Cardiac fibroblast (primary cell): Measurements from ENCODE around the gene PPM1B.

Source experiments
- DNase-seq, 2 donors: peaks; one replicate each; pipeline versions ENCODE4 v3.0.0 to v3.0.0-alpha.2; 2010; ENCODE audit warnings: low read depth in 2 of 2
- H3K4me3 ChIP-seq, 2 donors: replicated peaks in 1 of 2; 1 replicate in 1 of 2; 2 replicates in 1 of 2; pipeline ENCODE4 v1.5.1; 2011; ENCODE audit warnings: low read depth in 2 of 2, low read length in 2 of 2, mild to moderate bottlenecking in 2 of 2, moderate library complexity in 1 of 2
- TF ChIP-seq, protein P1 (sequence below): IDR thresholded peaks from one replicate; pipeline ENCODE4 v1.5.1; 2011; ENCODE audit warnings: low read depth, mild to moderate bottlenecking, low read length, inconsistent platforms

PPM1B gene

DNA sequence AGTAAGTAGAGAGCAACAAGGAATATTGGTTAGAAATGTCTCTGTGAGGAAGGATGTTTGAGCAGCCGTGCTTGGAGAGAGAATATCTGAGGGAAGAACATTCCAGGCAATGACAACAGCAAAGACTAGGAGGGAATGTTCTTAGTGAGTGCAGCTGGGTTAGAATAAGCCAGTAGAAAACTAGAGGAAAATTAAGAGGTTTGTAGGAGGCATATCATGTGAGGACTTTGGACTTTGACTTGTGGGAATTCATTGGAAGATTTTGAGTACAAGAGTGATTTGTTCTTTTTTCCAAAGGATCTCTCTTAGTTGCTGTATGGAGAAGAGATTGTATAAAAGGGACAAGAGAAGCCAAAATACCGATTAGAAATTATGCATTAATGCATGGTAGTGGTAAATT is 47.2 kb downstream of the PPM1B start:
- TF ChIP-seq, protein P1, sequence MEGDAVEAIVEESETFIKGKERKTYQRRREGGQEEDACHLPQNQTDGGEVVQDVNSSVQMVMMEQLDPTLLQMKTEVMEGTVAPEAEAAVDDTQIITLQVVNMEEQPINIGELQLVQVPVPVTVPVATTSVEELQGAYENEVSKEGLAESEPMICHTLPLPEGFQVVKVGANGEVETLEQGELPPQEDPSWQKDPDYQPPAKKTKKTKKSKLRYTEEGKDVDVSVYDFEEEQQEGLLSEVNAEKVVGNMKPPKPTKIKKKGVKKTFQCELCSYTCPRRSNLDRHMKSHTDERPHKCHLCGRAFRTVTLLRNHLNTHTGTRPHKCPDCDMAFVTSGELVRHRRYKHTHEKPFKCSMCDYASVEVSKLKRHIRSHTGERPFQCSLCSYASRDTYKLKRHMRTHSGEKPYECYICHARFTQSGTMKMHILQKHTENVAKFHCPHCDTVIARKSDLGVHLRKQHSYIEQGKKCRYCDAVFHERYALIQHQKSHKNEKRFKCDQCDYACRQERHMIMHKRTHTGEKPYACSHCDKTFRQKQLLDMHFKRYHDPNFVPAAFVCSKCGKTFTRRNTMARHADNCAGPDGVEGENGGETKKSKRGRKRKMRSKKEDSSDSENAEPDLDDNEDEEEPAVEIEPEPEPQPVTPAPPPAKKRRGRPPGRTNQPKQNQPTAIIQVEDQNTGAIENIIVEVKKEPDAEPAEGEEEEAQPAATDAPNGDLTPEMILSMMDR: no peak
- H3K4me3 ChIP-seq: no peak overlapping the region
- no peak for DNase-seq

DNA sequence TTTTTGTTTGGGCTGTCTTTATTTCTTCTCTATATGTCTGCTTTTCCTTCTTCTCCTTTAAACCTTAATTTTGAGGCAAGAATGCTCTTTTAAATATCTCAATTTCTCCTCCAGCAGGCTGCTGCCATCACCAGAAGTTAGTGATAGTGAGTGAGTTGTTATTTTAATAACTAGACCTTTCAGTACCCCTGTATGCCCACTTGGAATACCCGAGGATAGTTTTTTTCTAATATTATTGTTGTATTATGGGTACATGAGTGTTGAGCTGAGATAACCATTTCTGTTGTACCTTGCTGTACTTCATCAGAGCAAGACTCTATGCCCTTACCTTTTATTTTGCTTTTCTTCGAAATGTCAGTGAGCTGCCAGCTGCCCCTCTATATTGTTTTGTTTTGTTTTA is 50.1 kb downstream of the PPM1B start:
- no peak overlapping the region for H3K4me3 ChIP-seq
- TF ChIP-seq, protein P1: no peak
- DNase-seq: no peak

DNA sequence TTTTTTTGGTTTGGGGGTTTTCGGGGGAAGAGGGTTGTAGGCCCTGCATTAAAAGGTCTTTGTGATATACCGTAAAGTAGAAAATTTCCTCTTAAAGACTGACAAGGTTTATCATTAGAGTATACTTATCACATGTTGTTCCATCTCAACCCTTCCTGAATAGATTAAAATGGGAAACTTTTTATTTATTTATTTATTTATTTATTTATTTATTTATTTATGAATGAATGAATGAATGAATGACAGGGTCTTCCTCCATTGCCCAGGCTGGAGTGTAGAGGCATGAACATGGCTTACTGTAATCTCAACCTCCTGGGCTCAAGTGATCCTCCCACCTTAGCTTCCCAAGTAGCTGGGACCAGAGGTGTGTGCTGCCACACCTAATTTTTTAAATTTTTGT is 58.1 kb downstream of the PPM1B start:
- no peak overlapping the region for H3K4me3 ChIP-seq
- TF ChIP-seq, protein P1: no peak
- no peak for DNase-seq

DNA sequence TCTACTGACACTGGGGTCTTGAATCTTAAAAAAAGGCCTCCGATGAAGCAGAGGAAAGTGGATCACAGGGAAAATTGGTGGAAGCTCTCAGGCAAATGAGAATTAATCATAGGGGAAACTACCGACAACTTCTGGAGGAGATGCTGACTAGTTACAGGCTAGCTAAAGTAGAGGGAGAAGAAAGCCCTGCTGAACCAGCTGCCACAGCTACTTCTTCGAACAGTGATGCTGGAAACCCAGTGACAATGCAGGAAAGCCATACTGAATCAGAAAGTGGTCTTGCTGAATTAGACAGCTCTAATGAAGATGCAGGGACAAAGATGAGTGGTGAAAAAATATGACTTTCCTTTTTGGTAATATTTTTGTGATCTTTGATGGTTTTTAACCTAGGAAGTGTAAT is 61.7 kb downstream of the PPM1B start:
- TF ChIP-seq, protein P1: no peak
- H3K4me3 ChIP-seq: no peak overlapping the region
- no peak for DNase-seq

DNA sequence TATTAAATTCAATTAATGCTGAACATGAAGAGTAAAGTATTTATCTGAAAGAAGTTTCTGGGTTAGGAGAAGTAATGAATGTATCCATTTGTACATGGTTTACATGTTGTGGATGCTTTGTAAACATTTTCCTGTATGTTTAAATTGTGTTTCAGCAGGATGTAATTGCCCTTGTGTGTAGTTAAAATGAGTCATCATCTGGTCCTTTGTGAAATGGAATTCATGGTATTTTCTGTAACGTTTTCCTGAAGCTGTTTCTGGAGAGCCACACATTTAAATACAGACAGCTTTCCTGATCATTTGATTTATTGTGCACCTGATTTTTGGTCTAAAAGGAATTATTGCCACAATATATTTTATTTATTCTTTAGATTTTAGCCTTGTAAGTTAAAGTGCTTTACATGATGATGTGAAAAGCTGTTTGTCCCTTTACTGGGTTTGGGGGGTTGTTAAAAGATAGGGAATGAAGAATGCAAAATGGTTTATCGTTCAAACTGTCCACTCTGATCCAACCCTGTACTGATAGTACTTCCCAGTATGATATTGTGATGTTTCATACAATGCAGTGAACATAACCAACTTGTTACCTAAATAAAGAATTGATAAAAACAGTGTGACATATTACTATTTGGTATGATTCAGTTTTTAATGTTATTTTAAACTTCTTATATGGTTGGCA is 64.9 kb downstream of the PPM1B start:
- peak; percentile 62 to 79 for DNase-seq
- H3K4me3 ChIP-seq: no peak overlapping the region
- TF ChIP-seq, protein P1: no peak

DNA sequence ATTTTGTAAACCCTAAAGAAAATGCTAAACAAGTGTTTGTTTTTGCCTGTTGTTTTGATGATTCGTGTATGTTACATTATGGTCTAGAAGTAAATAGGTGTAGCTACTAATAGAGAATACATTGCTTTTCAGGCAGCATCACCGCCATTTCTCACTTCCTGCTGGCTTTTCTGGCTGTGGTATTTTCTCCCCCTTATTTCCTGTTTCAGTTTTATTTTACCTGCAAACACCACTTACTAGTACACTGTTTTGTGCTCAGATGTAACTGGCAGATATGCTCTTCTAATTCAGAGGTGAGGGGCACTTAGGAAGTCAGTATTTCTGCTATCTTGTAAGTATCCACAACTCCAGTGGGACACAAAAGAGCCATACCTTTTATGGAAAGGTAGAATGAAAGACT is 68.5 kb downstream of the PPM1B start:
- TF ChIP-seq, protein P1: no peak
- H3K4me3 ChIP-seq: no peak overlapping the region
- no peak for DNase-seq

DNA sequence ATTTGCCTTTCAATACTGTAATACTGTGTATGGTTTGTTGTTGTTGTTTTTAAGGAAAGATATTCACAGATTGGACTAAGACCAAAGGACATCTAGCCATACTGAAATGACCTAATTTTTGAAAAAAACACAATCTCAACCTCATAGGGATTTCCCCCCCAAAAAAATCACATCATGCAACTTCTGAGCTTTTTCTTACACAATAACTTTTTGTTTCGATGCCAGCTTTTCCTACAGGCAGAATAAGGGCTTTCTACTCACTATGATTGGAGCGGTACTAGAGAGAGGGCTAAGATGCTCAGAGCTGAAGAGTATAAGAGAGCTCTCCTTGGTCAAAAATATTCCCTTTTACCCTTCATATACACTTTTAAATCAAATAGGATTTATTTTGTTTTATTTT is 74.2 kb downstream of the PPM1B start:
- peak; percentile 59 to 63 for DNase-seq
- no peak overlapping the region for H3K4me3 ChIP-seq
- TF ChIP-seq, protein P1: no peak
